H9 (cell line): ENCODE data around the gene STARD3. TPM values are rescaled to one million over a fixed set of nuclear protein-coding genes. Genes with fewer than 3 reads are reported as not detected.

ENCODE experiments used
- DNase-seq: peaks from one replicate; pipeline ENCODE4 v3.0.0-alpha.2; 2017
- H2AFZ ChIP-seq: one replicate; pipeline ENCODE4 v1.6.1; 2013; ENCODE audit warnings: mild to moderate bottlenecking, low read length, control low read depth, moderate library complexity
- H2AK5ac ChIP-seq: 2 replicates; pipeline ENCODE4 v1.6.1; 2013; ENCODE audit warnings: low read length, control low read depth, mixed read lengths; ENCODE audit not compliant: insufficient read length
- H2BK120ac ChIP-seq: one replicate; pipeline ENCODE4 v1.6.1; 2013; ENCODE audit warnings: low read depth, mild to moderate bottlenecking, low read length, control low read depth, inconsistent platforms; ENCODE audit not compliant: poor library complexity, severe bottlenecking
- H2BK12ac ChIP-seq: 2 replicates; pipeline ENCODE4 v1.6.1; 2013; ENCODE audit warnings: low read length, control low read depth, mixed read lengths, low read depth; ENCODE audit not compliant: insufficient read length
- H2BK15ac ChIP-seq: 2 replicates; pipeline ENCODE4 v1.6.1; 2013; ENCODE audit warnings: low read depth, low read length, control low read depth
- H2BK20ac ChIP-seq: one replicate; pipeline ENCODE4 v1.6.1; 2013; ENCODE audit warnings: low read depth, mild to moderate bottlenecking, low read length, control low read depth, inconsistent platforms; ENCODE audit not compliant: poor library complexity, severe bottlenecking
- H2BK5ac ChIP-seq: 2 replicates; pipeline ENCODE4 v1.6.1; 2013; ENCODE audit warnings: low read length, control low read depth, mixed read lengths; ENCODE audit not compliant: insufficient read length
- H3K14ac ChIP-seq: 2 replicates; pipeline ENCODE4 v1.6.1; 2013; ENCODE audit warnings: low read length, control low read depth; ENCODE audit not compliant: insufficient read depth
- H3K18ac ChIP-seq: 2 replicates; pipeline ENCODE4 v1.6.1; 2013; ENCODE audit warnings: low read depth, mild to moderate bottlenecking, mixed read lengths, low read length, control low read depth; ENCODE audit not compliant: insufficient read length
- H3K23ac ChIP-seq: 2 replicates; pipeline ENCODE4 v1.6.1; 2013; ENCODE audit warnings: low read length, control low read depth, mixed read lengths, low read depth; ENCODE audit not compliant: insufficient read length
- H3K23me2 ChIP-seq: 2 replicates; pipeline ENCODE4 v1.6.1; 2013; ENCODE audit warnings: low read depth, mild to moderate bottlenecking, mixed read lengths, low read length, control low read depth; ENCODE audit not compliant: insufficient read length, poor library complexity, severe bottlenecking
- H3K27ac ChIP-seq: 2 replicates; pipeline ENCODE4 v1.5.1; 2013; ENCODE audit warnings: low read length, control low read depth, mixed read lengths, low read depth; ENCODE audit not compliant: insufficient read length
- H3K27me3 ChIP-seq: 2 replicates; pipeline ENCODE4 v1.6.1; 2013; ENCODE audit warnings: low read length, control low read depth, inconsistent platforms; ENCODE audit not compliant: insufficient read depth
- H3K4ac ChIP-seq: 2 replicates; pipeline ENCODE4 v1.6.1; 2013; ENCODE audit warnings: low read depth, mild to moderate bottlenecking, control low read depth, inconsistent platforms, low read length, moderate library complexity
- H3K4me1 ChIP-seq: 2 replicates; pipeline ENCODE4 v1.6.1; 2013; ENCODE audit warnings: low read length, control low read depth, inconsistent platforms; ENCODE audit not compliant: insufficient read depth
- H3K4me2 ChIP-seq: 2 replicates; pipeline ENCODE4 v1.6.1; 2013; ENCODE audit warnings: low read length, control low read depth, mixed read lengths; ENCODE audit not compliant: insufficient read length, insufficient read depth
- H3K56ac ChIP-seq: 2 replicates; pipeline ENCODE4 v1.6.1; 2013; ENCODE audit warnings: low read depth, mild to moderate bottlenecking, mixed read lengths, low read length, control low read depth; ENCODE audit not compliant: insufficient read length
- H3K79me1 ChIP-seq: 2 replicates; pipeline ENCODE4 v1.6.1; 2013; ENCODE audit warnings: low read depth, mild to moderate bottlenecking, moderate library complexity, low read length, control low read depth, inconsistent platforms; ENCODE audit not compliant: insufficient read depth, poor library complexity, severe bottlenecking
- H3K79me2 ChIP-seq: 2 replicates; pipeline ENCODE4 v1.6.1; 2013; ENCODE audit warnings: low read length, control low read depth, inconsistent platforms; ENCODE audit not compliant: insufficient read depth
- H3K9ac ChIP-seq: 2 replicates; pipeline ENCODE4 v1.6.1; 2013; ENCODE audit warnings: low read length, control low read depth, mixed read lengths; ENCODE audit not compliant: insufficient read length; ENCODE audit errors: extremely low read depth
- H3K9me3 ChIP-seq: one replicate; pipeline ENCODE4 v1.6.1; 2013; ENCODE audit warnings: low read depth, low read length, inconsistent platforms; ENCODE audit not compliant: control insufficient read depth
- H3T11ph ChIP-seq: one replicate; pipeline ENCODE4 v1.6.1; 2013; ENCODE audit warnings: mild to moderate bottlenecking, low read length, control low read depth, inconsistent platforms
- H4K20me1 ChIP-seq: one replicate; pipeline ENCODE4 v1.6.1; 2013; ENCODE audit not compliant: control insufficient read depth, insufficient read length, insufficient read depth
- H4K5ac ChIP-seq: 2 replicates; pipeline ENCODE4 v1.6.1; 2013; ENCODE audit warnings: low read depth, mild to moderate bottlenecking, mixed read lengths, low read length, control low read depth; ENCODE audit not compliant: insufficient read length
- H4K8ac ChIP-seq: replicated peaks from 2 replicates; pipeline ENCODE4 v1.6.1; 2013; ENCODE audit warnings: low read length, control low read depth, mixed read lengths, low read depth; ENCODE audit not compliant: insufficient read length
- H4K91ac ChIP-seq: 2 replicates; pipeline ENCODE4 v1.6.1; 2013; ENCODE audit warnings: low read depth, mild to moderate bottlenecking, moderate library complexity, mixed read lengths, low read length, control low read depth; ENCODE audit not compliant: insufficient read length
- H3K27ac Mint-ChIP-seq, 3 experiments: 2 replicates in 2 of 3; 3 replicates in 1 of 3; pipeline ENCODE4 v1.8.0; 2020 to 2021; ENCODE audit warnings: mixed read lengths in 3 of 3, mild to moderate bottlenecking in 1 of 3, moderate library complexity in 1 of 3
- H3K27me3 Mint-ChIP-seq: 2 replicates; pipeline ENCODE4 v1.8.0; 2021; ENCODE audit warnings: low read depth, mild to moderate bottlenecking, moderate library complexity, mixed read lengths
- H3K36me3 Mint-ChIP-seq, 3 experiments: 2 replicates in 2 of 3; 3 replicates in 1 of 3; pipeline ENCODE4 v1.8.0; 2020 to 2021; ENCODE audit warnings: low read depth in 3 of 3, mixed read lengths in 3 of 3; ENCODE audit not compliant: insufficient read depth in 1 of 3
- H3K4me1 Mint-ChIP-seq, 2 experiments: 2 replicates each; pipeline ENCODE4 v1.8.0; 2020; ENCODE audit warnings: mixed read lengths in 2 of 2
- H3K4me3 Mint-ChIP-seq, 2 experiments: 2 replicates in 1 of 2; 3 replicates in 1 of 2; pipeline ENCODE4 v1.8.0; 2020 to 2021; ENCODE audit warnings: mild to moderate bottlenecking in 2 of 2, mixed read lengths in 2 of 2, moderate library complexity in 1 of 2
- H3K9me3 Mint-ChIP-seq, 2 experiments: 2 replicates in 1 of 2; 3 replicates in 1 of 2; pipeline ENCODE4 v1.8.0; 2020; ENCODE audit warnings: mild to moderate bottlenecking in 2 of 2, mixed read lengths in 2 of 2, moderate library complexity in 1 of 2
- WGBS: extraction: QIAGEN DNeasy Blood & Tissue Kit; methylation state at CpG from one replicate; pipeline ENCODE4 v1.1.7; 2013; ENCODE audit warnings: missing lambda C conversion rate, low lambda C conversion rate, mixed read lengths; ENCODE audit not compliant: insufficient read length; ENCODE audit errors: extremely low coverage; 5-methylcytosine and 5-hydroxymethylcytosine counted together
- total RNA-seq: library from RNA; stranded (reverse); gene quantifications from 2 replicates; pipeline ENCODE4 v1.2.1, GENCODE V29; 2021
- TF ChIP-seq, protein P1 (sequence below): fragments of 200-600 bp; sonication (generic); conservative IDR thresholded peaks from 3 replicates; pipeline ENCODE4 v1.8.0; 2021; ENCODE audit warnings: antibody characterized with exemption, mild to moderate bottlenecking

Gene STARD3
- total RNA-seq, 1 experiment from 2014 or later, result 51.3 TPM

DNA sequence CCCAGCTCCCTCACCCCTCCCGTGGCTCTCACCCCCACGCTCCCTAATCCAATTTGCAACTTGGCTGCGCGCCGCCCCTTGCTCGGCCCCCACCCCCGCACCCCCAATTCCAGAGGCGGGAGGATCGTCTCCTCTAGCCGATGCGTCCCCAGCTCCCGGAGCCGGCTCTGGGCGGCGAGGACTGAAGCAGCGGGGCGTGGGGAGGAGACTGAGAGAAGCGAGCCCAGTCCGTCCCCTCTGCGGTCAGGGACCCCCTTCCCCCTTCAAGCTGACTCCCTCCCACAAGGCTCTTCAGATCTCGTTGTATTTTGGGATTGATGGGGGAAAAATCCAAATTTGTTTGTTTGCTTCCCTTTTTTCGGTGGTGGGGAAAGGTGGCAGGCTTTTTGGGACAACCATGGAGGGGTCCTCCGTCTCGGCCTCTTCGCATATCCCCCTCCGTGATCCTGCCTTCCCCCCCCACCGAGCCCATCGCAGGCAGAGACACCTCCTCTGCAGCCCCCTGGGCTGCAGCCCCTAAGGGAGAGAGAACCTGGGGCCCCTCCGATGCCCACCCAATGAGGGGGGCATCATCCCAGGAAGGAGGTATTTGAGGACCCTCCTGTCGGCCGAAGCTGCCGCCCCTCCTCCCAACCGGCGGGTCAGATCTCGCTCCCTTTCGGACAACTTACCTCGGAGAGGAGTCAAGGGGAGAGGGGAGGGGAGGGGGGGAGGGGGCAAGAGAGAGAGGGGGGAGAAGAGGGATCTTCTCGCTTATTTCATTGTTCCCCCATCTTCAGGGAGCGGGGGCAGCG lies 29.7 kb upstream of the STARD3 start:
- Histone ChIP-seq H4K8ac (no peak overlapping the region), H2AK5ac (no peak overlapping the region), H3K14ac (no peak overlapping the region), H2BK5ac (no peak overlapping the region), H3K4me1 (no peaks in the 10 kb centered on the region; the same call in 1 of the 2 replicates), H2BK12ac (no peak overlapping the region), H2BK20ac (no peak overlapping the region), H4K20me1 (no peaks in the 10 kb centered on the region), H2BK15ac (no peak overlapping the region), H3K23me2 (peaks cover 20% of the 10 kb centered on the region), H4K91ac (no peak overlapping the region), H2BK120ac (no peak overlapping the region), H3K79me2 (no peaks in the 10 kb centered on the region), H3K9me3 (no peaks in the 10 kb centered on the region), H3K9ac (no peak overlapping the region), H3K4ac (no peak overlapping the region), H3K27me3 (peaks cover 71% of the 10 kb centered on the region), H3K4me2 (peak overlapping the region; percentile 38), H4K5ac (no peak overlapping the region), H3K56ac (no peak overlapping the region), H3T11ph (no peak overlapping the region), H3K23ac (no peak overlapping the region), H3K27ac (no peak overlapping the region), H3K18ac (no peak overlapping the region), H3K79me1 (no peaks in the 10 kb centered on the region), H2AFZ (no peak overlapping the region)
- TF ChIP-seq, protein P1, sequence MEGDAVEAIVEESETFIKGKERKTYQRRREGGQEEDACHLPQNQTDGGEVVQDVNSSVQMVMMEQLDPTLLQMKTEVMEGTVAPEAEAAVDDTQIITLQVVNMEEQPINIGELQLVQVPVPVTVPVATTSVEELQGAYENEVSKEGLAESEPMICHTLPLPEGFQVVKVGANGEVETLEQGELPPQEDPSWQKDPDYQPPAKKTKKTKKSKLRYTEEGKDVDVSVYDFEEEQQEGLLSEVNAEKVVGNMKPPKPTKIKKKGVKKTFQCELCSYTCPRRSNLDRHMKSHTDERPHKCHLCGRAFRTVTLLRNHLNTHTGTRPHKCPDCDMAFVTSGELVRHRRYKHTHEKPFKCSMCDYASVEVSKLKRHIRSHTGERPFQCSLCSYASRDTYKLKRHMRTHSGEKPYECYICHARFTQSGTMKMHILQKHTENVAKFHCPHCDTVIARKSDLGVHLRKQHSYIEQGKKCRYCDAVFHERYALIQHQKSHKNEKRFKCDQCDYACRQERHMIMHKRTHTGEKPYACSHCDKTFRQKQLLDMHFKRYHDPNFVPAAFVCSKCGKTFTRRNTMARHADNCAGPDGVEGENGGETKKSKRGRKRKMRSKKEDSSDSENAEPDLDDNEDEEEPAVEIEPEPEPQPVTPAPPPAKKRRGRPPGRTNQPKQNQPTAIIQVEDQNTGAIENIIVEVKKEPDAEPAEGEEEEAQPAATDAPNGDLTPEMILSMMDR, result no peak
- peaks cover 19 to 40% of the 10 kb centered on the region in 2 experiments for H3K4me1 Mint-ChIP-seq
- WGBS, result no CpG with 5 or more reads among the region's 40 CpGs
- peaks cover 98% of the 10 kb centered on the region for H3K27me3 Mint-ChIP-seq
- DNase-seq, result peak; percentile 62
- H3K4me3 Mint-ChIP-seq, result peak overlapping the region; percentile 40 to 81; a peak in 4 of 5 replicates
- no peaks in the 10 kb centered on the region; a peak in 1 of 5 replicates for H3K9me3 Mint-ChIP-seq
- no peak overlapping the region; a peak in 1 of 7 replicates for H3K27ac Mint-ChIP-seq
- no peaks in the 10 kb centered on the region; a peak in 1 of 7 replicates for H3K36me3 Mint-ChIP-seq
